SK-N-SH (cell line): Measurements from ENCODE around the gene C8A. TPM values are rescaled to one million over a fixed set of nuclear protein-coding genes. Genes with fewer than 3 reads are reported as not detected.

ENCODE experiments used
- CTCF ChIA-PET: fragments of 300-600, 350-600 bp; formaldehyde crosslinking; extraction: SDS; loops from one replicate; lab custom pipeline; 2021; lab: Yijun Ruan, JAX
- POLR2A ChIA-PET: fragments of 350-600 bp; sonication (Branson Sonifier 250); formaldehyde crosslinking; extraction: SDS; loops from one replicate; lab custom pipeline; 2020; ENCODE audit warnings: antibody characterized with exemption, inconsistent platforms; lab: Yijun Ruan, JAX
- DNase-seq: peaks from one replicate; pipeline ENCODE4 v3.0.0; 2012
- H2AFZ ChIP-seq: fragments of 200-600 bp; sonication (generic); 2 replicates; pipeline ENCODE4 v1.8.1; 2016; ENCODE audit warnings: antibody characterized with exemption, mild to moderate bottlenecking, low read depth
- H3F3A ChIP-seq: fragments of 200-600 bp; sonication (generic); replicated peaks from 2 replicates; pipeline ENCODE3; 2016; ENCODE audit warnings: antibody characterized with exemption, mild to moderate bottlenecking; ENCODE audit not compliant: insufficient read depth
- H3K27ac ChIP-seq, 2 experiments: fragments of 200-500 bp in 1 of 2; fragments of 200-600 bp in 1 of 2; sonication (Bioruptor generic) in 1 of 2; sonication (generic), shearing (Covaris generic) in 1 of 2; 2 replicates each; pipeline versions ENCODE4 v1.5.1 to v1.6.1; 2014 to 2016; ENCODE audit warnings: low read depth in 2 of 2, inconsistent platforms in 1 of 2, low read length in 1 of 2, mild to moderate bottlenecking in 1 of 2, mixed read lengths in 1 of 2
- H3K27me3 ChIP-seq: fragments of 200-600 bp; sonication (generic), shearing (Covaris generic); 2 replicates; pipeline ENCODE4 v1.6.1; 2016; ENCODE audit warnings: mixed run types; ENCODE audit not compliant: insufficient read depth
- H3K36me3 ChIP-seq, 2 experiments: fragments of 200-500 bp in 1 of 2; fragments of 200-600 bp in 1 of 2; sonication (Bioruptor generic) in 1 of 2; sonication (generic) in 1 of 2; replicated peaks in 1 of 2; 2 replicates each; pipeline versions ENCODE3 to v1.5.1; 2014 to 2016; ENCODE audit warnings: low read length in 1 of 2, mild to moderate bottlenecking in 1 of 2; ENCODE audit not compliant: insufficient read depth in 2 of 2, control insufficient read depth in 1 of 2
- H3K4me1 ChIP-seq, 2 experiments: fragments of 200-500 bp in 1 of 2; fragments of 200-600 bp in 1 of 2; sonication (Bioruptor generic) in 1 of 2; sonication (generic), shearing (Covaris generic) in 1 of 2; 2 replicates each; pipeline versions ENCODE4 v1.5.1 to v1.6.1; 2014 to 2016; ENCODE audit warnings: low read depth in 1 of 2, low read length in 1 of 2, mixed run types in 1 of 2; ENCODE audit not compliant: insufficient read depth in 2 of 2, control insufficient read depth in 1 of 2
- H3K4me2 ChIP-seq: fragments of 200-600 bp; sonication (generic), shearing (Covaris generic); 2 replicates; pipeline ENCODE4 v1.6.1; 2017; ENCODE audit warnings: mixed run types
- H3K4me3 ChIP-seq, 2 experiments: fragments of 200-500 bp in 1 of 2; fragments of 200-600 bp in 1 of 2; sonication (Bioruptor generic) in 1 of 2; sonication (generic), shearing (Covaris generic) in 1 of 2; 2 replicates each; pipeline versions ENCODE4 v1.5.1 to v1.8.1; 2014 to 2016; ENCODE audit warnings: low read depth in 2 of 2, inconsistent platforms in 1 of 2, low read length in 1 of 2, mild to moderate bottlenecking in 1 of 2, mixed read lengths in 1 of 2, moderate library complexity in 1 of 2
- H3K79me2 ChIP-seq: fragments of 200-600 bp; sonication (generic); 2 replicates; pipeline ENCODE4 v1.8.1; 2017; ENCODE audit warnings: mild to moderate bottlenecking; ENCODE audit not compliant: insufficient read depth
- H3K9ac ChIP-seq: fragments of 200-600 bp; sonication (generic); 2 replicates; pipeline ENCODE4 v1.6.1; 2017; ENCODE audit warnings: mixed run types
- H3K9me2 ChIP-seq: fragments of 200-600 bp; sonication (generic); 2 replicates; pipeline ENCODE4 v1.6.1; 2017; ENCODE audit warnings: mixed run types
- H3K9me3 ChIP-seq: fragments of 200-600 bp; sonication (generic); 2 replicates; pipeline ENCODE4 v1.6.1; 2017; ENCODE audit warnings: mixed run types, mild to moderate bottlenecking, moderate library complexity
- H4K20me1 ChIP-seq: fragments of 200-600 bp; sonication (generic); 2 replicates; pipeline ENCODE4 v1.6.1; 2017; ENCODE audit warnings: mild to moderate bottlenecking, mixed run types; ENCODE audit not compliant: insufficient read depth
- FOXJ3 ChIP-seq: sonication (generic); formaldehyde crosslinking; IDR thresholded peaks from 2 replicates; pipeline ENCODE4 v1.5.1; 2020; ENCODE audit warnings: mild to moderate bottlenecking, missing genetic modification reagents
- MEF2A ChIP-seq: IDR thresholded peaks from 2 replicates; pipeline ENCODE4 v1.4.0; 2012; ENCODE audit warnings: low read depth, borderline replicate concordance
- MXI1 ChIP-seq: IDR thresholded peaks from 2 replicates; pipeline ENCODE4 v1.6.1; 2012; ENCODE audit warnings: mild to moderate bottlenecking, low read depth, low read length, improper control_type of control experiment
- NFIC ChIP-seq: IDR thresholded peaks from 2 replicates; pipeline ENCODE4 v1.4.0; 2012; ENCODE audit warnings: borderline replicate concordance
- SMC3 ChIP-seq: IDR thresholded peaks from 2 replicates; pipeline ENCODE4 v1.6.1; 2012; ENCODE audit warnings: low read depth, low read length, improper control_type of control experiment
- WGBS: methylation state at CpG from one replicate; pipeline ENCODE4 v1.1.6; 2017; ENCODE audit warnings: low lambda C conversion rate; 5-methylcytosine and 5-hydroxymethylcytosine counted together
- polyA plus RNA-seq, 3 experiments: library from polyadenylated mRNA; depleted of rRNA; stranded (reverse); fragments of >200 nt; gene quantifications; 2 replicates each; pipeline ENCODE4 v1.2.3, GENCODE V29; 2012
- TF ChIP-seq, protein P1 (sequence below): fragments of 150-350 bp; IDR thresholded peaks from 2 replicates; pipeline ENCODE4 v1.6.1; 2017; ENCODE audit warnings: antibody characterized with exemption, low read length, low read depth, borderline replicate concordance

Gene C8A
- polyA plus RNA-seq, 1 of the 3 experiments (the other 2 are of a cell fraction) = not detected

DNA sequence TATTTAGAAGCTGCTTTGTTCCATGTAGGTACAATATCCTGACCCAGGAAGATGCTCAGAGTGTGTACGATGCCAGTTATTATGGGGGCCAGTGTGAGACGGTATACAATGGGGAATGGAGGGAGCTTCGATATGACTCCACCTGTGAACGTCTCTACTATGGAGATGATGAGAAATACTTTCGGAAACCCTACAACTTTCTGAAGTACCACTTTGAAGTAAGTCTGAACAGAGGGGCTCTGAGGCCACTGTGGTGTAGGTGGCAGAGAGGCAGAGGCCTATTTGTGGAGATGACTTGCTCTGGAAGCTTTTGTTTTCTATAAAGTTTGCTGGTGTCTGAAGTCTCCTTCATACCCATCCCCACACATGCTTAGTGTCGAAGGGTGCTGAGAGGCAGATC lies 26.8 kb downstream of the C8A start:
- Histone ChIP-seq H4K20me1 (no peaks in the 10 kb centered on the region), H2AFZ (no peak overlapping the region), H3F3A (no peaks in the 10 kb centered on the region), H3K9me2 (no peaks in the 10 kb centered on the region), H3K27me3 (no peaks in the 10 kb centered on the region), H3K4me3 (no peak overlapping the region), H3K36me3 (no peaks in the 10 kb centered on the region), H3K27ac (no peak overlapping the region), H3K4me2 (no peak overlapping the region), H3K79me2 (no peaks in the 10 kb centered on the region), H3K4me1 (no peaks in the 10 kb centered on the region; a peak in 1 of 4 replicates), H3K9ac (no peak overlapping the region), H3K9me3 (no peaks in the 10 kb centered on the region)
- WGBS = 81% methylated on average over 6 of the region's 6 CpGs
- no peak for DNase-seq
- TF ChIP-seq NFIC (no peak), FOXJ3 (CRISPR knock-in tag) (no peak)
- ChIA-PET POLR2A (no interaction called here), CTCF (no interaction called here)

DNA sequence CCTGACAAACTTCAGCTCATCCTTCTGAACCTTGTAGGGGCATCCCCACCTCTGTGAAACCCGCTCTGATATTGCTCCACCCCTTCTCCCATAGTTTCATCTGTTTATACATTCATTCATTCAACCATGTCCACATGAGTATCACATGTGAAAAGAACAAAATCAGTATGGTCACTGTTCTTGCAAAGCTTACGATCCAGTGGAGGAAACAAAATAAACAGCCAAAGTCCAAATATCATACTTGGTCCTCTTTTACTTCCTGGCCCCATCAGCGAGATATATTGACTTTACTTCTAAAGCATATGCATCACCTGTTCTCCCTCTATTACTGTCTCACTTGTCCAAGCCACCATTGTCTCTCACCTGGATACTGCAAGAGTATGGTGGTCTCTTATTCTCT lies 35.6 kb downstream of the C8A start:
- TF ChIP-seq FOXJ3 (CRISPR knock-in tag) (no peak), SMC3 (no peak)
- TF ChIP-seq, protein P1, sequence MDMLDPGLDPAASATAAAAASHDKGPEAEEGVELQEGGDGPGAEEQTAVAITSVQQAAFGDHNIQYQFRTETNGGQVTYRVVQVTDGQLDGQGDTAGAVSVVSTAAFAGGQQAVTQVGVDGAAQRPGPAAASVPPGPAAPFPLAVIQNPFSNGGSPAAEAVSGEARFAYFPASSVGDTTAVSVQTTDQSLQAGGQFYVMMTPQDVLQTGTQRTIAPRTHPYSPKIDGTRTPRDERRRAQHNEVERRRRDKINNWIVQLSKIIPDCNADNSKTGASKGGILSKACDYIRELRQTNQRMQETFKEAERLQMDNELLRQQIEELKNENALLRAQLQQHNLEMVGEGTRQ = no peak
- 60% methylated on average over 3 of the region's 3 CpGs for WGBS
- Histone ChIP-seq H2AFZ (no peak overlapping the region), H3K4me1 (no peaks in the 10 kb centered on the region), H3F3A (no peaks in the 10 kb centered on the region), H3K4me3 (no peak overlapping the region), H3K79me2 (no peaks in the 10 kb centered on the region), H3K4me2 (no peak overlapping the region), H3K27ac (no peak overlapping the region), H4K20me1 (no peaks in the 10 kb centered on the region), H3K9me2 (no peaks in the 10 kb centered on the region), H3K27me3 (no peaks in the 10 kb centered on the region), H3K9me3 (no peaks in the 10 kb centered on the region), H3K36me3 (no peaks in the 10 kb centered on the region), H3K9ac (no peak overlapping the region)
- no peak for DNase-seq
- ChIA-PET CTCF (no interaction called here), POLR2A (no interaction called here)

DNA sequence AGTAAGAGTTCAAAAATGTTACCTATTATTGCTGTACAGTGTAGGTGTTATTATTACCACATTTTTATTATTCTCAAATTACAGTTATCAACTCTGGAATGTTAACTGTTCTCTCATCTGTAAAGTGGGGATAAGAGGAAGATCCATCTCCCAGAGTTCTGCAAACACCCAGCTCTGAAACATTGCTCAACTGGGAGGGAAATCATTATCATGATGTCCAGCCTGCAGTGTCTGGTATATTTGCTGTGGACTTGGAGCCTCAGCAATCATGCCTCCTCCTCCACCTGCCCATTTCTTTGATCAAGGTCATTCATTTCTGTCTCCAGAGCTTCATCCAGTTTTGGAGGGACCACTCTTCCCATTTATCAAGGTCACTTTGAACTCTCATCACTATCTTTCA lies 39.4 kb downstream of the C8A start:
- Histone ChIP-seq H3K4me1 (no peaks in the 10 kb centered on the region), H3K27ac (no peak overlapping the region), H3K27me3 (no peaks in the 10 kb centered on the region), H2AFZ (no peak overlapping the region), H3K79me2 (no peaks in the 10 kb centered on the region), H3F3A (no peaks in the 10 kb centered on the region), H3K9me2 (no peaks in the 10 kb centered on the region), H3K36me3 (no peaks in the 10 kb centered on the region), H3K9ac (no peak overlapping the region), H3K4me2 (no peak overlapping the region), H3K4me3 (no peak overlapping the region), H3K9me3 (no peaks in the 10 kb centered on the region), H4K20me1 (no peaks in the 10 kb centered on the region)
- ChIA-PET POLR2A (no interaction called here), CTCF (no interaction called here)
- DNase-seq = no peak
- no peak for TF ChIP-seq MEF2A
- no peak for TF ChIP-seq MXI1
- TF ChIP-seq FOXJ3 (CRISPR knock-in tag) = no peak
